Heart left ventricle (tissue), 16 donors: ENCODE data around the gene ITPRID1. TPM values are rescaled to one million over a fixed set of nuclear protein-coding genes. Genes with fewer than 3 reads are reported as not detected.

ENCODE experiments used
- ATAC-seq, 4 donors: fragments of 200-7000 bp; cut with Tn5 transposase; one replicate each; pipeline ENCODE4 v1.9.1; 2020 to 2022; ENCODE audit warnings: moderate library complexity in 4 of 4, mild to moderate bottlenecking in 3 of 4, moderate number of reproducible peaks in 1 of 4
- DNase-seq, 5 donors: peaks; one replicate each; pipeline ENCODE4 v3.0.0-alpha.2; 2020
- H3K27ac ChIP-seq, 12 donors: fragments of 200-600 bp; sonication (generic) in 4 of 12; one replicate each; pipeline versions ENCODE4 v1.5.0 to v1.8.0; 2016 to 2022; ENCODE audit warnings: mild to moderate bottlenecking in 2 of 12
- H3K27me3 ChIP-seq, 9 donors: fragments of 200-600 bp; sonication (generic) in 2 of 9; one replicate each; pipeline versions ENCODE4 v1.5.1 to v1.8.0; 2016 to 2022; ENCODE audit warnings: mild to moderate bottlenecking in 3 of 9
- H3K36me3 ChIP-seq, 9 donors: fragments of 200-600 bp; sonication (generic) in 2 of 9; one replicate each; pipeline versions ENCODE4 v1.5.0 to v1.8.0; 2018 to 2022; ENCODE audit warnings: mild to moderate bottlenecking in 2 of 9
- H3K4me1 ChIP-seq, 12 donors: fragments of 200-600 bp; sonication (generic) in 4 of 12; one replicate each; pipeline versions ENCODE4 v1.5.0 to v1.8.0; 2016 to 2022; ENCODE audit warnings: mild to moderate bottlenecking in 3 of 12
- H3K4me3 ChIP-seq, 12 donors: fragments of 200-600 bp; sonication (generic) in 4 of 12; one replicate each; pipeline versions ENCODE4 v1.5.0 to v1.8.0; 2017 to 2022; ENCODE audit warnings: mild to moderate bottlenecking in 9 of 12, moderate library complexity in 4 of 12
- H3K9me3 ChIP-seq, 12 donors: fragments of 200-600 bp; sonication (generic) in 4 of 12; one replicate each; pipeline versions ENCODE4 v1.5.0 to v1.8.0; 2016 to 2022; ENCODE audit warnings: mild to moderate bottlenecking in 1 of 12
- CTCF ChIP-seq, 12 donors: fragments of 200-600 bp; sonication (generic) in 4 of 12; IDR thresholded peaks; one replicate each; pipeline versions ENCODE4 v1.5.0 to v1.8.0; 2018 to 2022; ENCODE audit warnings: antibody characterized with exemption in 12 of 12, mild to moderate bottlenecking in 5 of 12
- POLR2A ChIP-seq, 2 donors: fragments of 450-650 bp; IDR thresholded peaks; one replicate each; pipeline ENCODE4 v1.6.1; 2017; ENCODE audit warnings: antibody characterized with exemption in 2 of 2, mild to moderate bottlenecking in 2 of 2, moderate library complexity in 2 of 2
- WGBS, 4 donors: extraction: QIAGEN DNeasy Blood & Tissue Kit in 2 of 4; methylation state at CpG; one replicate each; pipeline versions ENCODE4 v1.1.5 to v1.1.7; 2013 to 2018; 5-methylcytosine and 5-hydroxymethylcytosine counted together
- intact Hi-C, 10 donors: fragments of 100-400 bp; cut with DNase I; formaldehyde crosslinking; loops; one replicate each; pipeline versions ENCODE4 v1.11.1 to v1.14.2; 2022
- polyA plus RNA-seq, 2 donors: library from polyadenylated mRNA; stranded (reverse); fragments of 200-250 nt; gene quantifications; one replicate each; pipeline ENCODE4 v1.2.3, GENCODE V29; 2013
- total RNA-seq, 9 donors: library from RNA; depleted of rRNA in 2 of 9; stranded (reverse); fragments of >200 nt in 2 of 9; fragmentation: NEBNext Ultra II Directional in 3 of 9; extraction: Animal tissue kit (Norgen Biotek cat#: 25700) in 3 of 9; gene quantifications; one replicate each; pipeline versions ENCODE4 v1.1.0 to v1.2.4, GENCODE V29; 2016 to 2023
- donor health status: ischemic (EF 13 %, LVEDD 7.1; RV severe dilation, severe dysfunction).
- donor health status: healthy with polysubstance abuse.
- donor health status: DM: no; HTN: yes; CAD: no.
- donor health status: DM: no; HTN: no; CAD: no.
- donor health status: ischemic (EF 25% LVEDD 6.9; RV normal size, moderate dysfunction).
- donor health status: ischemic (EF 25% LVEDD 5.7; RV mildly dilated, moderate dysfunction).
- donor health status: healthy.
- donor health status: DM: yes; HTN: yes; CAD: no.
- donor health status: ischemic (EF 35%, LVEDD 5.7; RV mildly dilated, moderate dysfunction).
- donor health status: nonischemic (EF 11% LVEDD 7.7; RV severe dilation, severe dysfunction).
- donor health status: DM: yes; HTN: yes; CAD: no.
- donor health status: PGD.
- donor health status: ischemic (EF 29% LVEDD 5.4; RV normal size, mild dysfunction).
- donor health status: nonischemic (EF 23%, LVEDD 6.1; RV moderate dilation, normal function).

Gene ITPRID1
- total and polyA plus RNA-seq, 11 donors = 0.19 TPM; not detected in 10

GRCh38 chr7:31640381-31640780, 126.5 kb downstream of the ITPRID1 start:
- Histone ChIP-seq H3K4me3 (no peak overlapping the region), H3K36me3 (no peaks in the 10 kb centered on the region), H3K9me3 (peaks cover 0 to 6% (median 0%) of the 10 kb centered on the region in 12 donors), H3K27me3 (no peaks in the 10 kb centered on the region), H3K27ac (no peak overlapping the region), H3K4me1 (peaks cover 0 to 3% (median 0%) of the 10 kb centered on the region in 12 donors)
- TF ChIP-seq CTCF (IDR thresholded peaks at IDR 0.05) (no peak), POLR2A (IDR thresholded peaks at IDR 0.05) (no peak)
- intact Hi-C loops = loop anchor here in 3 of 10 donors (5.0 to 10.0 kb wide), 2 partner anchors 94 to 503 kb away; no protein-coding TSS in a partner anchor
- 70 to 84% (median 80%) methylated on average over 3 of the region's 3 CpGs for WGBS, 4 donors
- DNase-seq (no peak), ATAC-seq (no peak)

GRCh38 chr7:31642681-31643115, 128.8 kb downstream of the ITPRID1 start:
- ATAC-seq (no peak), DNase-seq (no peak)
- intact Hi-C loops = loop anchor here in 3 of 10 donors (5.0 to 10.0 kb wide), 2 partner anchors 92 to 505 kb away; no protein-coding TSS in a partner anchor
- Histone ChIP-seq H3K4me1 (peaks cover 0 to 3% (median 0%) of the 10 kb centered on the region in 12 donors), H3K9me3 (peaks cover 0 to 6% (median 0%) of the 10 kb centered on the region in 12 donors), H3K36me3 (no peaks in the 10 kb centered on the region), H3K27ac (no peak overlapping the region), H3K27me3 (no peaks in the 10 kb centered on the region), H3K4me3 (no peak overlapping the region)
- TF ChIP-seq CTCF (IDR thresholded peaks at IDR 0.05) = no peak
- no peak for TF ChIP-seq POLR2A (IDR thresholded peaks at IDR 0.05)
- 46 to 62% (median 56%) methylated on average over 5 of the region's 5 CpGs for WGBS, 4 donors

GRCh38 chr7:31646942-31647341, 133.1 kb downstream of the ITPRID1 start:
- Histone ChIP-seq H3K27ac (no peak overlapping the region), H3K36me3 (no peaks in the 10 kb centered on the region), H3K4me3 (no peak overlapping the region), H3K4me1 (peaks cover 0 to 3% (median 0%) of the 10 kb centered on the region in 12 donors), H3K27me3 (no peaks in the 10 kb centered on the region), H3K9me3 (no peaks in the 10 kb centered on the region)
- intact Hi-C loops = loop anchor here in 6 of 10 donors (5.0 to 10.0 kb wide), 4 partner anchors 88 to 560 kb away; no protein-coding TSS in a partner anchor
- WGBS, 4 donors = 87 to 95% (median 91%) methylated on average over 4 of the region's 4 CpGs
- no peak for TF ChIP-seq POLR2A (IDR thresholded peaks at IDR 0.05)
- no peak for TF ChIP-seq CTCF (IDR thresholded peaks at IDR 0.05)
- no peak for ATAC-seq
- no peak for DNase-seq

DNA sequence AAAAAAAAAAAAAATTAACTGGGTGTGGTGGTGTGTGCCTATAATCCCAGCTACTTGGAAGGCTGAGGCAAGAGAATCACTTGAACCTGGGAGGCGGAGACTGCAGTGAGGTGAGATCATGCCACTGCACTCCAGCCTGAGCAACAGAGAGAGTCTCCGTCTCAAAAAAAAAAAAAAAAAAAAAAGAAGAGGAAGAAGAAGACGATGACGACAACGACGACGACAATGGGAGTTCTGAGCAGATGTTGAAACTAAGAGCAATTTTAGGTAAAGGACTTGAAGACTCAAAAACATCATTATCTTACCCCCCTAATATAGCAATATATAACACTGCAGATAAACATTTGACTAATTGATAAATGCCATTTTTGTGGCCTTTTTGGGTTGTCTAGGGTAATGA, 133.6 kb downstream of the ITPRID1 start:
- intact Hi-C loops = loop anchor here in 6 of 10 donors (5.0 to 10.0 kb wide), 4 partner anchors 87 to 560 kb away; no protein-coding TSS in a partner anchor

More for the DNA sequence above, 133.6 kb downstream of the ITPRID1 start:
- Histone ChIP-seq H3K4me3 (no peak overlapping the region), H3K4me1 (peaks cover 0 to 1% (median 0%) of the 10 kb centered on the region in 12 donors), H3K27me3 (no peaks in the 10 kb centered on the region), H3K9me3 (no peaks in the 10 kb centered on the region), H3K36me3 (no peaks in the 10 kb centered on the region), H3K27ac (no peak overlapping the region)
- DNase-seq = no peak
- 72 to 79% (median 73%) methylated on average over 7 of the region's 7 CpGs for WGBS, 4 donors
- TF ChIP-seq POLR2A (IDR thresholded peaks at IDR 0.05) = no peak
- TF ChIP-seq CTCF (IDR thresholded peaks at IDR 0.05) = no peak
- no peak for ATAC-seq
